ENCODE data around the gene AKT3.

AKT3 gene

GRCh38 chr1:243454328-243454997 lies 395.6 kb downstream of the AKT3 start:
- DNase-seq = no peak

GRCh38 chr1:243452092-243452491 lies 398.0 kb downstream of the AKT3 start:
- peak; percentile 68 for DNase-seq

- no peak for DNase-seq
Measured at GRCh38 chr1:243449373-243449772, 400.7 kb downstream of the AKT3 start.

- DNase-seq = no peak
Measured at GRCh38 chr1:243447844-243448243, 402.2 kb downstream of the AKT3 start.

GRCh38 chr1:243447347-243447746 lies 402.7 kb downstream of the AKT3 start:
- DNase-seq = no peak

- DNase-seq = no peak
Measured at GRCh38 chr1:243443557-243443956, 406.5 kb downstream of the AKT3 start.

GRCh38 chr1:243441601-243442000 lies 408.4 kb downstream of the AKT3 start:
- no peak for DNase-seq

- no peak for DNase-seq
Measured at GRCh38 chr1:243440406-243440805, 409.6 kb downstream of the AKT3 start.

GRCh38 chr1:243438815-243439214 lies 411.2 kb downstream of the AKT3 start:
- no peak for DNase-seq
